ENCODE measurements around the gene MRPL57.
"Not testable (repeated sequence)": the region's sequence is repeated elsewhere in the genome, so short reads cannot be mapped to it uniquely, and the experiment has no call there.

Gene MRPL57

DNA sequence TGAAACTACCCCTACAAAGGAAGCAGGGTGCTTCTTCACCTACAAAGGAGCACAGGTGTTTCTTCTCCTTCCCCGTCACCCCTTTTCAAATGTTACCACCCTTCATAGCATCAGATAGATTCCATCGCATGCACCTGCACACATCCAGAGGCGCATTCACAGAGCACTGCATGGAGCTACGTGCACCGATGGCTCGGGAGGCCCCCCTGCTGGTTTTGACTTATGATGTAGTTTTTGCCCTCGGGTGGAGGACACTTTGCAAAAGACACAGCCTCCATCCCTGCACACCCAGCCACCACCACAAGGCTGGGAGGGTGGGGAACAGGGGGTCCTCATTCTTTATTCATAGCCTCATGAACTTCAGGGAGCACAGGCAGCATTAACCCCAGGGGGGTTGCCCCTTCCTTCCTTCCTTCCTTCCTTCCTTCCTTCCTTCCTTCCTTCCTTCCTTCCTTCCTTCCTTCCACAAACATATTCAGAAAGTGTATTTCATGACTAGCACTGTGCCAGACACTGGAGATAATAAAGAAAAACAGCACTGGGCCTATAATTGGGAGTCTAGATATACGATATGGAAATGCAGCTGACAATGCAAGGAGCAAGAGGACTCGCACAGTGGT is 21.3 kb downstream of the MRPL57 start:
- not testable (repeated sequence) for DNase-seq

DNA sequence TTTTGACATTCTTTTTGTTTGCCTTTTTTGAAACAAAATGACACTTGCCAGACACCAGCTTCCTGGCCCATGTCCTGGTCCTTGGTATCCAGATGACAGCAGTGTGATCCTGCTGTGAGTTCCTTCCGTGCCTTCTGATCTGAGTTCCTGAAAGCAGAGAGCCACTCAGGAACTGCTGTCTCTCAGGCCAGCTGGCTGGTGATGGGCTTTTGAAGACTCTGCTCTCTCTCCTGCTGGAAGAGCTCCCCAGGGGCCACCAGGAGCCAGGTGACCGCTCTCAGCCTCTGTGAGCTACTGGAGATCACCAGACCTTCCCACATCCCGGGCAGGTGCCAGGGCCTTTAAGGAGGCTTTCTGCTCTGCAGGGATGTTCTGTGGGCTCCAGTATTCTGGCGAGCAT is 21.9 kb downstream of the MRPL57 start:
- not testable (repeated sequence) for DNase-seq

GRCh38 chr13:21201456-21202190 is 25.2 kb downstream of the MRPL57 start:
- DNase-seq = not testable (repeated sequence)

DNA sequence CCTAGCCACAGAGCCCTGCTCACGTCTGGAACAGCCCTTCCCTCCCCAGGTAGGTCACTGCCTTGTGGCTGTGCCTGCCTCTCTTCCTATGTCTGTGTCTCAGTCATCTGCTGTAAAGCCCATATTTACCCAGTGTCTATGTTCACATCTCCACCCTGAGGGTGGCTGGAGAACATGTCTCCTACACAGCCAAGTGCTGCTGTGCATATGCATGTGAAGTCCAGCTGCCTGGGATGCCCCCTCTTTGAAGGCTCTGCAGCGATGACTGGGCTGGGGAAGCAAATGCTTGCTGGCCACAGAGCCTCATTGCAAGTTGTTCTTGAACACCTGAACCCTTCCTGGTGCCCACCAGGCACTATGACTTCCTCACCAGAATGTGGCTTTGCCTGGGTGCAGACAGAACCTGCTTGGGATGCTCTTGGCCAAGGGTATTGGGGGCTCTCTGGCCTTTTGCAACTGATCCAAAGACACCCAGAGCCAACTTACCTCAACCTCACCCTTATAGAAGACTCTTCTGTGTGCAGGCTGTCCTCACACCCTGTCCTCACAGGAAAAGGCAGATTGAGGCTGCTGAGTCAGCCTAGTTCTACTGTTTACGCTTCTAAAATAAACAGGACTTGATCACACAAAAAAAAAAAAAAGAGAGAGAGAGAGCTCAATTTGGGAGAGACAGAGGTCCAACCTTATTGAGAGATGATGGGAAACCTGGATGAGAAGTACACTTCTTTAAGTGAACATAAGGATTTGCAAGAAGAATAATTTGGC is 26.5 kb downstream of the MRPL57 start:
- DNase-seq = no peak

DNA sequence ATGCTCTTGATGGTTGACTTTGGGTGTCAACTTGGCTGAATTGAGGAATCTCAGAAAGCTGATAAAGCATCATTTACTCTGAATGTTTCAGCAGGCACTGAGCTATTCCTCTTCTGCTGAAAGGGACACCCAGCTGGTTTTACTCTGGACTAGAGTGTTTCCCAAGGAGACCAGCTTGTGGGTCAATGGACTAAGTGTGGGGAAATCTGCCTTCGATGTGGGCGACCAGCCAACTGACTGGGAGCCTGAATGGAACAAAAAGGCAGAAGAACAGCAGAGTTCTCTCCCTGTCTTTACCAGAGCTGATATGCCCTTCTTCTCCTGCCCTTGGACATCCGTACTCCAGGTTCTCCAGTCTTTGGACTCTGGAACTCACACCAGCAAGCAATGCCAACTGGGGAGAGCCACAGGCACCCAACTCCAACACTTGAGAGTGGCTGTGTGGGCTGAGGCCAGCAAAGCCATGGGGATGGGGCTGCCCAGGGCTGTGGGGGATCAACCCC is 32.2 kb downstream of the MRPL57 start:
- no peak for DNase-seq

- no peak for DNase-seq
Observed at GRCh38 chr13:21212138-21212775, 35.8 kb downstream of the MRPL57 start.

DNA sequence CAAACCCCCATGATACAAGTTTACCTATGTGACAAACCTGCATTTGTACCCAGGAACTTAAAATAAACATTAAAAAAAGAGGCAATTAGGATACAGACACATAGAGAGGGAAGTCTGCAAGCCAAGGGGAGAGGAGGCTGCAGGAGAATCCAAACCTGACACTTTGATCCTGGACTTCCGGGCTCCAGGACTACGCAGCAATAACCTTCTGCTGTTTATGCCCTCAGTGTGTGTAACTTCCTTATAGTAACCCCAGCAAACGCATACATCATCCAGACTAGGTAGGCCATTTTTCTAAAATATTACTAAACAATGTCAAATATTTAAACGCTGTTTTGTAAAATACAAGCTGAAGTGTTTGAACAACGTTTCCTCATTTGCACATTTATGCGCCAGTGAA is 39.0 kb downstream of the MRPL57 start:
- DNase-seq = not testable (repeated sequence)

- no peak for DNase-seq
Observed at GRCh38 chr13:21216332-21216731, 39.9 kb downstream of the MRPL57 start.

DNA sequence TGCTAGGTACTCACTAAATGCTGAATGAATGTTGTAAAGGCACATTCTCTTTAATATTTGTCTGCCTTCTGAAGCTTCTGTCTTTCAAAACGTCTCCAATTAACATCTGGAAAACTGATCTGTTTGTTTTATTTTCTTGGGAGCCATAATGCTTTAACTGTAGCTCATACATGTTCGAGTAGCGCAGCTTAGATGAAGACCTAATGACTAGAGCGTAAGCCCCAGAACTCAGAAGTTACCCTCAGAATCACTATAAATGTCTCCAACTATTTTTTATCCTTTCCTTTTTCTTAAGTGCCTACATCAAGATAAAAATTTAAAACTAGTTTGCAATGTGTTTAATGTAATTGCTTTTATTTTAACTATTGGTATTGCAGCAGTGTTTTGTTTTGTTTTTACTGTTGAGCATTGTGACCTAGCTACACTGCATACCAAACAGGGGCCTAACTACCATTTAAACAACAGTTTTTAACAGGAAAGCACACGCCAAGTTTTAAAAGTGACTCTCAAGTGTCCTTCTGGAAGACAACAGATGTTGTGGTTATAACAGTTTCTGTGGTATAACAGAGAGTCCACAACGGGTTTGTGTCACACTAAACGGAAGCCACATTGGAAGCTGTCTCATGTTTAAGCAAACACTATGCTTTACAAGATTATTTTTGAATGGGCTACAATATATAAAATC is 42.0 kb downstream of the MRPL57 start:
- no peak for DNase-seq

DNA sequence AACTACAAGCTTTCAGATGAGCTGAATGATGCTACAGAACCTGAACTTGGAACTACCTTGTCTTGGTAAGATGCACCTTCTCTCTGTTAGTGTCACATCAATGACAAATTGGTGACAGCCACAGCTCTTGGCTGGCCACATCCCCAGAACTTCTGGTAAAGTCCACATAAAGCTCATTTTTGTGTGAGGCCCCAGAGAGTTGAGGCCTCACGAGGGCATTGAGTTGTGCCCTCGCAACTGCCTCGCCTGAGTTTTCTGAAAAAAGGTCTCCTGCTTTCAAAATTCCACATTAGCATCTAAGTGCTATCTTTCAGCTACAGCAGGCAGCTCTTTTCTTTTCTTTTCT is 42.6 kb downstream of the MRPL57 start:
- no peak for DNase-seq

GRCh38 chr13:21219716-21220115 is 43.3 kb downstream of the MRPL57 start:
- DNase-seq = not testable (repeated sequence)

GRCh38 chr13:21221268-21221667 is 44.8 kb downstream of the MRPL57 start:
- no peak for DNase-seq

- DNase-seq = no peak
Observed at GRCh38 chr13:21225082-21225481, 48.6 kb downstream of the MRPL57 start.

- no peak for DNase-seq
Observed at GRCh38 chr13:21225841-21226581, 49.6 kb downstream of the MRPL57 start.

DNA sequence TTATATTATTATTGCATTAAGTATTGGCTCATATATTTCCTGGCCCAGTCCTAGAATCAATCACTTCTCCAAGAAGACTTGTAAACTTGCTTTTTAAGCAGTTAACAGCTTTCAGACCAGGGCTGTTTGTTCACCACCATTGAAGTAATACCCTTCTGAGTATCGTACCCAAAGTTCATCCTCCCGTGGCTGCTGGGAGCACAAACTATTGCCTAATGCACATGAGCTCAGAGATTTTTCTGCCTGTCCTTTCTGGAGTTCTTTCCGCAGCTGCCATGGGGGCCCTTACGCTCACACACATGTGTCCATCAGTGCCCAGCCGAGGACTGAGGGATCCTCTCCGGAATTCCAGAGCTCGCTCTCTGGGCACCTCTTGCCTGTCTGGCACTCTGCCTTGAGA is 51.5 kb downstream of the MRPL57 start:
- no peak for DNase-seq
